Measurements from ENCODE around the gene IFNL3. TPM values are rescaled to one million over a fixed set of nuclear protein-coding genes. Genes with fewer than 3 reads are reported as not detected.
A peak's percentile ranks its signal among the peaks of the same experiment; 100 is the strongest.

Gene IFNL3
- total RNA-seq, 1 experiment from 2014 or later, result not detected

DNA sequence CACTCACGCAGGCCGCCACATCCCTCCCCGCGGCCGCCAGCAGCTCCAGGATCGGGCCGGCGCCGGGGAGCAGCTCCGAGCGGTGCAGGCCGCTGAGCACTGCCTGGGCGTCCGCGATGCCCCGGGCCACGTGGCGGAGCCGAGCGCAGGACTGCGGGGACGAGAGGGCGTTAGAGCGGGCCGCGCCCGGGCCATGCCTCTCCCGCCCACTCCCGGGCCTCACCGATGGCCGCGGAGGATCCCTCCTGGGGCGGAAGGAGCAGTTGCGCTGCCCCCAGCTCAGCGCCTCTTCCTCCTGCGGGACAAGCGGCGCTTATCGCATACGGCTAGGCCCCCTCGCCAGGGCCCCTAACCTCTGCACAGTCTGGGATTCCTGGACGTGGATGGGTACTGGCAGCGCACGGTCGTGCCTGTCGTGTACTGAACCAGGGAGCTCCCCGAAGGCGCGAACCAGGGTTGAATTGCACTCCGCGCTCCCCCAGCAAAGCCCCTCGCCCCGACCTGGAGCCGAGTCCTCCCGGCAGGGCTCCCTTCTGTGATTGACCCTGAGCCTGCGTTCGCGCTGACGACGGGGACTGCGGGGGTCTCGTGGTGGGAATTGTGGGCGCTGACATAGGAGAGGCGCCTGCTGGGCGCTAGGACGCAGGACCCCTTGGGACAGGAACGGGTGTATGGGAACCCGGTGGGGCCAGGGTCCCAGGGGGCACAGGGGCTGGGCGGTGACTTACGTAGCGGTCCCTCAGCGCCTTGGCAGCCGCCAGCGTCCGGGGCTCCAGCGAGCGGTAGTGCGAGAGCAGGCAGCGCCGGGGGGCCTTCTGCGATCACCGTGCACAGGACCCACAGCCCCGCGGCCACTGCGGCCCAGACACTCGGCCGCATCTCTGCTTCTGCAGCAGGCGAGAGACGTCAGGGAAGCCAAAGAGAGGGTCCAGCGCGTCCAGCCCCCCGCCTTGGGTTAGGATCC is 3.2 kb upstream of the IFNL3 start (continued):
- TF ChIP-seq ZNF219 (CRISPR knock-in tag; IDR thresholded peaks at IDR 0.05; ENCODE audit: borderline replicate concordance) (peak; percentile 77), ZNF671 (CRISPR knock-in tag; IDR thresholded peaks at IDR 0.05) (no peak), PRDM15 (CRISPR knock-in tag; IDR thresholded peaks at IDR 0.05) (no peak), PRRX2 (CRISPR knock-in tag; IDR thresholded peaks at IDR 0.05) (no peak), ZNF138 (CRISPR knock-in tag; conservative IDR thresholded peaks at IDR 0.05) (no peak), GTF2I (CRISPR knock-in tag; conservative IDR thresholded peaks at IDR 0.05) (no peak), OVOL2 (CRISPR knock-in tag; IDR thresholded peaks at IDR 0.05; ENCODE audit: borderline replicate concordance) (no peak), ZNF425 (CRISPR knock-in tag; conservative IDR thresholded peaks at IDR 0.05) (no peak), NR3C1 (CRISPR knock-in tag; conservative IDR thresholded peaks at IDR 0.05; ENCODE audit: low read depth) (no peak), HMGXB4 (CRISPR knock-in tag; IDR thresholded peaks at IDR 0.05) (peak; percentile 73), FOXJ3 (CRISPR knock-in tag; IDR thresholded peaks at IDR 0.05; ENCODE audit: borderline replicate concordance) (no peak), FOXK1 (CRISPR knock-in tag; IDR thresholded peaks at IDR 0.05) (no peak; the same call in 1 of the 2 replicates), E2F1 (CRISPR knock-in tag; IDR thresholded peaks at IDR 0.05) (no peak), ZNF121 (CRISPR knock-in tag; IDR thresholded peaks at IDR 0.05) (no peak), HMGA2 (CRISPR knock-in tag; IDR thresholded peaks at IDR 0.05) (no peak), ATF3 (CRISPR knock-in tag; conservative IDR thresholded peaks at IDR 0.05) (no peak), NFE2L1 (CRISPR knock-in tag; IDR thresholded peaks at IDR 0.05) (peak; percentile 32; the same call in 1 of the 2 replicates), IRF2 (CRISPR knock-in tag; IDR thresholded peaks at IDR 0.05; ENCODE audit: borderline replicate concordance, low read depth) (no peak), CREB1 (CRISPR knock-in tag; IDR thresholded peaks at IDR 0.05) (no peak), STAT6 (CRISPR knock-in tag; conservative IDR thresholded peaks at IDR 0.05; ENCODE audit: low read depth) (no peak)
- TF ChIP-seq, protein P1, sequence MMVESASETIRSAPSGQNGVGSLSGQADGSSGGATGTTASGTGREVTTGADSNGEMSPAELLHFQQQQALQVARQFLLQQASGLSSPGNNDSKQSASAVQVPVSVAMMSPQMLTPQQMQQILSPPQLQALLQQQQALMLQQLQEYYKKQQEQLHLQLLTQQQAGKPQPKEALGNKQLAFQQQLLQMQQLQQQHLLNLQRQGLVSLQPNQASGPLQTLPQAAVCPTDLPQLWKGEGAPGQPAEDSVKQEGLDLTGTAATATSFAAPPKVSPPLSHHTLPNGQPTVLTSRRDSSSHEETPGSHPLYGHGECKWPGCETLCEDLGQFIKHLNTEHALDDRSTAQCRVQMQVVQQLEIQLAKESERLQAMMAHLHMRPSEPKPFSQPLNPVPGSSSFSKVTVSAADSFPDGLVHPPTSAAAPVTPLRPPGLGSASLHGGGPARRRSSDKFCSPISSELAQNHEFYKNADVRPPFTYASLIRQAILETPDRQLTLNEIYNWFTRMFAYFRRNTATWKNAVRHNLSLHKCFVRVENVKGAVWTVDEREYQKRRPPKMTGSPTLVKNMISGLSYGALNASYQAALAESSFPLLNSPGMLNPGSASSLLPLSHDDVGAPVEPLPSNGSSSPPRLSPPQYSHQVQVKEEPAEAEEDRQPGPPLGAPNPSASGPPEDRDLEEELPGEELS (CRISPR knock-in tag; IDR thresholded peaks at IDR 0.05), result peak; percentile 70
- TF ChIP-seq, protein P2, sequence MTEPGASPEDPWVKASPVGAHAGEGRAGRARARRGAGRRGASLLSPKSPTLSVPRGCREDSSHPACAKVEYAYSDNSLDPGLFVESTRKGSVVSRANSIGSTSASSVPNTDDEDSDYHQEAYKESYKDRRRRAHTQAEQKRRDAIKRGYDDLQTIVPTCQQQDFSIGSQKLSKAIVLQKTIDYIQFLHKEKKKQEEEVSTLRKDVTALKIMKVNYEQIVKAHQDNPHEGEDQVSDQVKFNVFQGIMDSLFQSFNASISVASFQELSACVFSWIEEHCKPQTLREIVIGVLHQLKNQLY (CRISPR knock-in tag; IDR thresholded peaks at IDR 0.05), result peak; percentile 53; the same call in 1 of the 2 replicates
- TF ChIP-seq, protein P3, sequence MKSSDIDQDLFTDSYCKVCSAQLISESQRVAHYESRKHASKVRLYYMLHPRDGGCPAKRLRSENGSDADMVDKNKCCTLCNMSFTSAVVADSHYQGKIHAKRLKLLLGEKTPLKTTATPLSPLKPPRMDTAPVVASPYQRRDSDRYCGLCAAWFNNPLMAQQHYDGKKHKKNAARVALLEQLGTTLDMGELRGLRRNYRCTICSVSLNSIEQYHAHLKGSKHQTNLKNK (CRISPR knock-in tag; IDR thresholded peaks at IDR 0.05), result no peak
